GM12874 (cell line): Measurements from ENCODE around the gene CCDC57.

Source experiments
- TF ChIP-seq, protein P1 (sequence below): IDR thresholded peaks from 2 replicates; pipeline ENCODE4 v1.5.1; 2011; ENCODE audit warnings: low read depth, mild to moderate bottlenecking, control low read depth, low read length, moderate library complexity; ENCODE audit not compliant: insufficient read depth

Gene CCDC57

DNA sequence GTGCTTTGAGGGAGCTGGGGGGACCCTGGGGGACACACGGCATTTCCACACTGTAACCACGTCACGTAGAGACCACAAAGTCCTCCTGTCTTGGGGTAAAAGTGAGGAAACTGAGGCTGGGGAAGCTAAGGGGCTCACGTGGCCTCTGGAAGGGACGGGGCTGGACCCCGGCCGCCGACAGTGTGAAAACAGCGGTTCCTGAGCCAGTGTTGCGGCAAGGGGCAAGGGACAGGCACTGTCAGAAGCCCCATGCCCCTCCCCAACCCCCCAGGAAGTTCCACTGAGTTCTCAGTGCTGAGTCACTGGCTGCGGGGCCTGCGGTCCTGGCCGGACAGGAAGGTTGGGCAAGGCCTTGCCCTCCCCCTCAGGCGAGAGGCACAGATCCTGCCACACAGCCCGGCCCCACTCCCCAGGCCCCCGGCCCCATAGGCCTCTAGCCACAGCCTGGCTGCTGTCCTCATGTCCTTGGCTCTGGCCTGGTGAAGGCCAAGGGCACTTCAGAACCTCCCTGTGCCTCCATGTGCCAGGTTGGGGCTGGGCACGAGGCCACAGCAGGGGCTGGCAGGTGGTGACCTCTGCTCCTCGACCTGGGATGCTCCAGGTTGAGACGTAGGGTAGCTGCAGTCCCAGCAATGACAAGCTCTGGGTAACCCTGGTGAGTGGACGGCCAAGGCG is 5.0 kb upstream of the CCDC57 start:
- TF ChIP-seq, protein P1, sequence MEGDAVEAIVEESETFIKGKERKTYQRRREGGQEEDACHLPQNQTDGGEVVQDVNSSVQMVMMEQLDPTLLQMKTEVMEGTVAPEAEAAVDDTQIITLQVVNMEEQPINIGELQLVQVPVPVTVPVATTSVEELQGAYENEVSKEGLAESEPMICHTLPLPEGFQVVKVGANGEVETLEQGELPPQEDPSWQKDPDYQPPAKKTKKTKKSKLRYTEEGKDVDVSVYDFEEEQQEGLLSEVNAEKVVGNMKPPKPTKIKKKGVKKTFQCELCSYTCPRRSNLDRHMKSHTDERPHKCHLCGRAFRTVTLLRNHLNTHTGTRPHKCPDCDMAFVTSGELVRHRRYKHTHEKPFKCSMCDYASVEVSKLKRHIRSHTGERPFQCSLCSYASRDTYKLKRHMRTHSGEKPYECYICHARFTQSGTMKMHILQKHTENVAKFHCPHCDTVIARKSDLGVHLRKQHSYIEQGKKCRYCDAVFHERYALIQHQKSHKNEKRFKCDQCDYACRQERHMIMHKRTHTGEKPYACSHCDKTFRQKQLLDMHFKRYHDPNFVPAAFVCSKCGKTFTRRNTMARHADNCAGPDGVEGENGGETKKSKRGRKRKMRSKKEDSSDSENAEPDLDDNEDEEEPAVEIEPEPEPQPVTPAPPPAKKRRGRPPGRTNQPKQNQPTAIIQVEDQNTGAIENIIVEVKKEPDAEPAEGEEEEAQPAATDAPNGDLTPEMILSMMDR, result no peak

DNA sequence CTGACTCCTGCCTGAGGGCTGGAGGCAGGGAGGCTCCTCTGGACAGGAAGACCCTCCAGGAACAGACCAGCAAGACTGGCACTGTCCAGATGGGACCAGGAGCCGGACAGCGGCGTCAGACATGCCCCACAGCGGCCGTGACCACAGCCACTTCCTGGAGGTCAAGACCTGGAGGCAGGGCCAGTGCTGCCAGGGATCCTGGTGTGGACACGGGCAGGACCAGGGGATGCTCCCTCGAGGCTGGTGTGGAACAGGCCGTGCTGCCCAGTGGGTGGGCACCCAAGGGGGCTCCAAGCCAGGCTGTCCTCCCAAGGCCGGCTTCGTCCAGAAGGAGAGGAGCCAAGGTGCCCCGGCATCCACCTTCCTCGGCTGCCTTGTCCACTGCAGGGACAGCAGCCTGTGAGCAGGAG is 4.5 kb upstream of the CCDC57 start:
- TF ChIP-seq, protein P1, result no peak

DNA sequence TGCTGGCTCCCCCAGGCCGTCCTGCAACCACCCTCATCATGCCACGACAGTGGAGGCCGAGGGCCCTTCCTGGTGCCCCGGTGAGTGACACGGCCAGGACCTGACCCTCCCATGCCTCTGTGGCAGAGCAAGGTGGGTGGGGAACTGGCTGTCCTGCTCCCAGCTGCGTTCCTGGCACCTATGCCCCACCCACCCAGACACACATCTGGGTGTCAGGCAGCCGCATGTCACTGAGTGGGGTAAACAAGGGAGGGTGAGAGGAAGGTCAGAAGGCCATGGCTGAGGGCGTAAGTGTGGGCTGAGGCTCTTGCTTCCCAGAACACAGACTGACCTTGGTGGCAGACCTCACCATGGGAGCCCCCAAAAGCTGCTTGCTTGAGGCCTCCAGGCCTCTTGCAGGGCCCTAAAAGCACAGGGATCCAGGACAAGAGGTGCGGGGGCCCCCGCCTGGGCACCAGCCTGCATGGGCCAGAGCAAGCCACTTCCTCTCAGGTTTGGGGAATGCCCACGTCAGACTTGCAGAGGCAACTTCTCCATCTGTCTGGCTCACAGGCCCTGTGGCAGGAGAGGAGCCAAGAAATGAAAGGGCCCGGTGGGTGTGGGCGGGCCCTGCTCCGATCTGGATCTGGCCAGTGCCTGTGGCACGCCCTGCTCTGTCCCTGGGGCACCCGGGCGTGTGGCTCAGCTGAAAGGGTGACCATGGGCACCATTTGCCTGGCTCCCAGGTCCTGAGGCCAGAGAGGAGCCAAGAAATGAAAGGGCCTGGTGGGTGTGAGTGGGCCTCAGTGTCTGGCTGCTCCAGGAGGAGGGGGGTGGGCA is 3.9 kb upstream of the CCDC57 start:
- TF ChIP-seq, protein P1, result no peak

DNA sequence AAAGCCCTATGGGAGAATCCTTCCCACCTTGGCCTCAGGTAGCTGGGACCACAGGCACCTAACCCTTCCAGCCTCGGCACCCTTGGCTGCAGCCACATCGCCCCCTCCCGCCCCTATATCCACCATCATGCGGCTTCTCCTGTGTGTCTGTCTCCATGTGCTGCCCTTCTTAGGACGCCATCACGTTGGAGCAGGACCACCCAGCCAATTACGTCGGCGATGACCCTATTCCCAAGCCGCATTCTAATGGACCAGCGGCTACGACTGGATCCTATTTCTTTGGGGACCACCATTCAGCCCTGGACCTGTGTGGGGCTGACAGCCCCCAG is 3.3 kb upstream of the CCDC57 start:
- TF ChIP-seq, protein P1, result no peak

DNA sequence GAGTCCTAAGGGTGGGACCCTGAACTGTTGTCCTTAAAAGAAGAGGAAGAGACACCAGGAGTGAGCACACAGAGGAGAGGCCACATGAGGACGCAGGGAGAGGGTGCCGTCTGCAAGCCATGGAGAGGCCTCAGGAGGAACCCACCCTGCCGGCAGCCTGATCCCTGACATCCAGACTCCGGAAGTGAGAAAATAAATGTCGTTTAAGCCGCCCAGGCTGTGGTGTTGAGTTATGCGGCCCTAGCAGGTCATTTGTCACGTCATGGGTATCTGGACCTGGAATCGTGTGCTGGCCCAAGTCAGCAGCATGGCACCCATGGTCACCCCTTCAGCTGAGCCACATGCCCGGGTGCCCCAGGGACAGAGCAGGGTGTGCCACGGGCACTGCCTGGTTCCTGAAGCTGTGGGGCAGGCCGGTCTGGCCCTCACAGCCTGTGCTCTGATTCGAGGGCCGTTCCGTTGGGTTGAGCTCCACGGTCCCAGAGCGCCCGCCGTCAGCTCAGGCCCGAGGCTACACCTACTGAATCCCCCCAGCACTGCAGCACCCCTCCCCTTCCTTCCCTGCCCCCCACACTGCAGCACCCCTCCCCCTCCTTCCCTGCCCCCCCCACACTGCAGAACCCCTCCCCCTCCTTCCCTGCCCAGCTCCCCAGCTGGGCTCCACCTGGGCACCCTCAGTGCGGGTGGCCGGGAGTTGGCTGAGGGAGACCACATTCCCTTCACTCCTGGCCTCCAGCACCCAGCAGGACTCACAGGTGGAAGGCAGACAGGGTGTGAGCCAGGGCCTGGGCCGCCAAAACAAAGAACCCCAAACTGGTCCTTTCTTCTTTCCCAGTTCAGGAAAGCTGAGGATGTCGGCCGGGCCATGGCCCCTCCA is 2.7 kb upstream of the CCDC57 start:
- TF ChIP-seq, protein P1, result no peak

DNA sequence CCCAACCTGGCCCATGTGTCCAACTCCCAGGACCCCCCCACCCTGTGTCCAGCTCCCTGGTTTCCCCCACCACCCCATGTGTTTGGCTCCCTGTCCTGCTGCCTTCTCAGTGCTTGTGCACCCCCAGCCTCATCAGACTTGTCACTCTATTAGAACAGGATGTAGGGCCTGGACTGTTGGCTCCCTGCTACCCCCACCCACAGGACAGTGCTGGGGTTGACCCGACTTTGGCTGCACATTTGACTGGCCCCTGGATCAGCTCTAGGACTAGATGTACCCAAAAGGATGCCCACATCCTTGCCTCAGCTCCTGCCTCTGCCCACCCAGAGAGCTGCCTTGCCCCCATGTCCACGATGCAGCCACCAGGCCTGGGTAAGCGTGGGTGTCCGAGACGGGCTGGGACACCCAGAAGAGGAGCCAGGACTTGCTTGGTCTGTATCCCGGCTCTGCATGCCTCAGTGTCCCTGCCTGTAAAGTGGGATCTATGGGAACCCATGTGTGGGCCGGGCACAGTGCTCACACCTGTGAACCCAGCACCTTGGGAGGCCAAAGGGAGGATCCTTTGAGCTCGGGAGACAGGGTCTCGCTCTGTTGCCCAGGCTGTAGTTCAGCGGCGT is 1.5 kb upstream of the CCDC57 start:
- TF ChIP-seq, protein P1, result no peak
